SK-N-MC (cell line): Measurements from ENCODE around the gene PRX.

ENCODE experiments used
- EZH2 ChIP-seq: fragments of 200-600 bp; sonication (generic); IDR thresholded peaks from one replicate; pipeline ENCODE4 v1.6.1; 2017; ENCODE audit warnings: antibody characterized with exemption
- POLR2AphosphoS5 ChIP-seq: IDR thresholded peaks from 2 replicates; pipeline ENCODE4 v1.6.1; 2012; ENCODE audit warnings: mild to moderate bottlenecking, low read depth, low read length, borderline replicate concordance

DNA sequence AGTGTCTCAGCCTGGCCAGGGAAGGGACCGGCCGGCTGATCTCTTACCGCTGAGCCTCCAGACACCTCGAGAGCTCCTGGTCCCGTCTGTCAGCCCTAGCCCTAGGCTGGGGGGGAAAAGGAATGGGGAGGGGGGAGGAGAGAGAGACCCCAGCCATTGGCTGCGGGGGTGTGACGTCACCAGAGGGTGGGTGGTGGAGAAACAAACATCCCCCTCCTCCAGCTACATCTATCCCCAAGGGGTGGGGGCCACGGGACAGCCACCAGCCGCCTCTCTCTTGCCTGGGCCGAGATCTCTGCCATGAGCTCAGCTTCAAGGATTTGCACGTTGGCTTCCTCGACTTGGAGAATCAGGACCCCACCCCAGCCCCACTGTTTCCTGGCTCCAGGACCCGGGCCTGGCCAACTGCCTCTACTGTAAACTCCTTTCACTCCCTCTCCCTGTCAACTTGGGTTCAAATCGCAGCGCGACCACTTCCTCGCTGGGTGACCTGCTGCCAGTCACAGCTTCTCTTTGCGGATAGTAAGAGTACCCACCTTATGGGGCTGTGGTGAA, at the start of gene PRX:
- no peak for TF ChIP-seq EZH2
- no peak for TF ChIP-seq POLR2AphosphoS5
